Uterus (tissue), 4 donors: ENCODE results near the gene HTT. TPM values are rescaled to one million over a fixed set of nuclear protein-coding genes. Genes with fewer than 3 reads are reported as not detected.

Experiments used
- DNase-seq, 2 donors: peaks; one replicate each; pipeline ENCODE4 v3.0.0-alpha.2; 2019 to 2020
- H3K27ac ChIP-seq, 2 donors: fragments of 200-600 bp; sonication (generic); 1 replicate in 1 of 2; 2 replicates in 1 of 2; pipeline ENCODE4 v1.5.1; 2016 to 2018
- H3K27me3 ChIP-seq, 2 donors: fragments of 200-600 bp; sonication (generic); one replicate each; pipeline ENCODE4 v1.5.1; 2018 to 2019; ENCODE audit warnings: control low read depth in 1 of 2
- H3K36me3 ChIP-seq, 2 donors: fragments of 200-600 bp; sonication (generic); one replicate each; pipeline ENCODE4 v1.5.1; 2019; ENCODE audit warnings: control low read depth in 1 of 2
- H3K4me1 ChIP-seq, 2 donors: fragments of 200-600 bp; sonication (generic); one replicate each; pipeline ENCODE4 v1.5.1; 2018 to 2019; ENCODE audit warnings: control low read depth in 1 of 2
- H3K4me3 ChIP-seq, 2 donors: fragments of 200-600 bp; sonication (generic); 1 replicate in 1 of 2; 2 replicates in 1 of 2; pipeline ENCODE4 v1.5.1; 2018 to 2019; ENCODE audit warnings: mild to moderate bottlenecking in 1 of 2
- H3K9me3 ChIP-seq, 2 donors: fragments of 200-600 bp; sonication (generic); one replicate each; pipeline ENCODE4 v1.5.1; 2019; ENCODE audit warnings: control low read depth in 1 of 2
- POLR2A ChIP-seq, 2 donors: fragments of 450-650 bp; IDR thresholded peaks; one replicate each; pipeline ENCODE4 v1.6.1; 2016; ENCODE audit warnings: antibody characterized with exemption in 2 of 2, mild to moderate bottlenecking in 1 of 2, moderate library complexity in 1 of 2
- intact Hi-C: fragments of 100-400 bp; cut with DNase I; formaldehyde crosslinking; loops from one replicate; pipeline ENCODE4 v1.15.1; 2023; ENCODE audit warnings: low total_unique reads
- total RNA-seq, 4 donors: library from RNA; depleted of rRNA in 3 of 4; stranded (reverse); fragments of >200 nt in 3 of 4; gene quantifications; one replicate each; pipeline versions ENCODE4 v1.1.0 to v1.2.4, GENCODE V29; 2014 to 2023
- TF ChIP-seq, protein P1 (sequence below), 4 experiments: fragments of 200-600 bp in 2 of 4; fragments of 450-650 bp in 2 of 4; sonication (generic) in 2 of 4; IDR thresholded peaks; one replicate each; pipeline ENCODE4 v1.5.1; 2016 to 2019; ENCODE audit warnings: antibody characterized with exemption in 4 of 4, mild to moderate bottlenecking in 2 of 4, moderate library complexity in 1 of 4
- donor health status: DM: yes; HTN: yes; CAD: no.

The HTT gene
- total RNA-seq, 4 donors from 2014 or later, result 10.9 to 81.4 (median 49.8) TPM

DNA sequence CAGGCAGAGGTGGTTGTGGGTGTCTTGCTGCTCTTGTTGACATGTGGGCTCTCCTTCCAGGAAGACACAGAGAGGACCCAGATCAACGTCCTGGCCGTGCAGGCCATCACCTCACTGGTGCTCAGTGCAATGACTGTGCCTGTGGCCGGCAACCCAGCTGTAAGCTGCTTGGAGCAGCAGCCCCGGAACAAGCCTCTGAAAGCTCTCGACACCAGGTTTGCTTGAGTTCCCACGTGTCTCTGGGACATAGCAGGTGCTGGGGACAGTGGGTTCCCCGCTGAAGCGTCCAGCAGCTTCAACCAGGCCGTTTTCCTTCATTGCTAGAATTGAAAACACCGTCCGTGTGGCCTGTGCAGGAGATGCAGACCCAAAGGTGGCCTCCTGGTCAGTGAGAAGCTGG is 148.9 kb downstream of the HTT start:
- H3K36me3 ChIP-seq, result no peaks in the 10 kb centered on the region

DNA sequence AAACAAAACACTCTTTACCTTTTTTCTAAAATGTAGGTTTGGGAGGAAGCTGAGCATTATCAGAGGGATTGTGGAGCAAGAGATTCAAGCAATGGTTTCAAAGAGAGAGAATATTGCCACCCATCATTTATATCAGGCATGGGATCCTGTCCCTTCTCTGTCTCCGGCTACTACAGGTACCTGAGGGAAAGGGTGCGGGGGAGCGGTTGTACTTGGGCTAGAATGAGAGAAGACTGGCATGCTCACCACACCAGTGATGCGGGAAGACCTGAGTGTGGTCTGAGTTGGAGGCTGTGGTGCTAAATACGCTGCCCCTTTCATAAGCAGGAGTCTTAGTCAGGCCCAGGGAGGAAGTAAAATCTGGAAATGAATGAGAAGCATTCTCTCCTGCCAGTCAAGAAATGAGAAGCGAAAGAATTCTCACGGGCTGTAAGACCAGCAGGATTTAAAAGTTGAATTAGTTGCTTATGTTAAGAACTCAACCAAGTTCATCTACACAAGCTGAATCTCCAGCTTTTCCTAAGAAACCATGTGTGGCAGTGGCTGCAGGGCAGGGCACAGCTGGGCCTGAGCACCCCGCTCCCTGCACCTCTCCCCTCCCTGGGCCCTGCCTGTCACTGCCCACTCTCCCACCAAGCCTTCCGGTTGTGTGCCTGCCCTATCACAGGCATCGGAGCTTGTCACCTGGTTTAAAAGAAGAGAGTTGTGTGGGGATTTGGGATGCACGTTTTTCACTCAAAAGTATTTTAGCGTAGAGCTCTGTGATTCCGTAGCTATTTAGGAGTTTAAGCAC is 149.7 kb downstream of the HTT start:
- no peaks in the 10 kb centered on the region for H3K4me1 ChIP-seq
- TF ChIP-seq, protein P1, sequence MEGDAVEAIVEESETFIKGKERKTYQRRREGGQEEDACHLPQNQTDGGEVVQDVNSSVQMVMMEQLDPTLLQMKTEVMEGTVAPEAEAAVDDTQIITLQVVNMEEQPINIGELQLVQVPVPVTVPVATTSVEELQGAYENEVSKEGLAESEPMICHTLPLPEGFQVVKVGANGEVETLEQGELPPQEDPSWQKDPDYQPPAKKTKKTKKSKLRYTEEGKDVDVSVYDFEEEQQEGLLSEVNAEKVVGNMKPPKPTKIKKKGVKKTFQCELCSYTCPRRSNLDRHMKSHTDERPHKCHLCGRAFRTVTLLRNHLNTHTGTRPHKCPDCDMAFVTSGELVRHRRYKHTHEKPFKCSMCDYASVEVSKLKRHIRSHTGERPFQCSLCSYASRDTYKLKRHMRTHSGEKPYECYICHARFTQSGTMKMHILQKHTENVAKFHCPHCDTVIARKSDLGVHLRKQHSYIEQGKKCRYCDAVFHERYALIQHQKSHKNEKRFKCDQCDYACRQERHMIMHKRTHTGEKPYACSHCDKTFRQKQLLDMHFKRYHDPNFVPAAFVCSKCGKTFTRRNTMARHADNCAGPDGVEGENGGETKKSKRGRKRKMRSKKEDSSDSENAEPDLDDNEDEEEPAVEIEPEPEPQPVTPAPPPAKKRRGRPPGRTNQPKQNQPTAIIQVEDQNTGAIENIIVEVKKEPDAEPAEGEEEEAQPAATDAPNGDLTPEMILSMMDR (IDR thresholded peaks at IDR 0.05), result no peak
- TF ChIP-seq POLR2A (IDR thresholded peaks at IDR 0.05), result no peak
- no peak overlapping the region for H3K27ac ChIP-seq
- DNase-seq, result no peak
- no peak overlapping the region for H3K4me3 ChIP-seq
- no peaks in the 10 kb centered on the region for H3K27me3 ChIP-seq
- no peaks in the 10 kb centered on the region for H3K9me3 ChIP-seq
- intact Hi-C loops, result no loop called here
- H3K36me3 ChIP-seq, result no peaks in the 10 kb centered on the region

More for the DNA sequence above, 148.9 kb downstream of the HTT start:
- no peaks in the 10 kb centered on the region for H3K4me1 ChIP-seq
- TF ChIP-seq, protein P1 (IDR thresholded peaks at IDR 0.05), result no peak
- H3K27ac ChIP-seq, result no peak overlapping the region
- H3K9me3 ChIP-seq, result no peaks in the 10 kb centered on the region
- intact Hi-C loops, result no loop called here
- H3K4me3 ChIP-seq, result no peak overlapping the region
- DNase-seq, result no peak
- H3K27me3 ChIP-seq, result no peaks in the 10 kb centered on the region

DNA sequence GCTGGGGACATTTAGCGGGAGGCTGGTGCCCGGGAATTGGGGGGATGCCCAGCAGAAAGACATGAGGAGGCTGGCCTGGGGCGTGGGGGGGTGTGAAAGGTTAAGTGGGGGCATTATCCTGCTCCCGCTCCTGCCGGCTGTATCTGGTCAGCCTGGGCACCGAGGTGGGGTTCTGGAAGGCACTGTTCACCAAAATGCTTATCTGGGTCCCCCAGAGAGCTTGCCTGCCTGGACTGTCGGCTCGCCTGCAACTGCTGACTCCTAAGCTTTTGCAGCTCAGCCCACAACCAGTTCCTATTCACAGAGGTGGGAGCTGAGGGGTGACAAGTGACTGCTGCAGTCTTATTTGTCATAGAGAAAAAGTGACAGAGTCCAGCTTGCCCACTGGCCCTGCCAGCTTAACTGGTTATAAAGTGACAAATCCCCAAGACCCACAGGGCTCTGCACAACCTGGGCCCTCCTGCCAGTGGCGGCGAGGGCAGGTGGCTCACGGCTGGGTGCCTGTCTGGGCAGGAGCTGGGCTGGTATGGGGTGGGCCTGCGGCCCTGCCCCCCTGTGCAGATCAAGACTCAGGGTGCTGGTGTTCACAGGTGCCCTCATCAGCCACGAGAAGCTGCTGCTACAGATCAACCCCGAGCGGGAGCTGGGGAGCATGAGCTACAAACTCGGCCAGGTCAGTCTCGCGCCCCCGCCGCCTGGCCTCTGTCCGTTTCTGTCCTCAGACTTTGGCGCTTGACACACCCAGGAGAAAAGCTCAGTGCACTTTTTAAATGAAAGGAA is 150.8 kb downstream of the HTT start:
- H3K36me3 ChIP-seq, result no peaks in the 10 kb centered on the region
- H3K27ac ChIP-seq, result no peak overlapping the region
- no peaks in the 10 kb centered on the region for H3K4me1 ChIP-seq

DNA sequence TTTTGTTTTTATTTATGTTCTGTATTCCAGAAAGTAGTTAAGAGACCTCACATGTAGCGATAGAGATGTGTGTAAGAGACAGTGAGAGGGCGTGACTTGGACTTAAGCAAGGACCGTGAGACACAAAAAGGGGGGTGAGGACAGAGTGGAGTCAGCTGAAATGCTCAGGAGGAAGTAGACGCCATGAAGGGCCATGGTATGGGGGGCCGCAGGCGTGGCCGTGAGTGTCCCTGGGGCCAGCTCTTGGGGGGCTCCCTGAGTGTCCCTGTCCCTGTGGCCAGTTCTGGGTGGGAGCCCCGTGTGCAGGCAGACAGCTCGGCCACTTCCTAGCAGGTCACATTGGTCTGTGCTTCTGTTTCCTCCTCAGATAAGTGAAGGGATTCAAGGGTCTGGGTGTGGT is 151.5 kb downstream of the HTT start:
- Histone ChIP-seq H3K27me3 (no peaks in the 10 kb centered on the region), H3K36me3 (no peaks in the 10 kb centered on the region), H3K27ac (no peak overlapping the region), H3K4me1 (no peaks in the 10 kb centered on the region), H3K4me3 (no peak overlapping the region), H3K9me3 (no peaks in the 10 kb centered on the region)
- no peak for DNase-seq
- TF ChIP-seq POLR2A (IDR thresholded peaks at IDR 0.05), result no peak
- TF ChIP-seq, protein P1 (IDR thresholded peaks at IDR 0.05), result no peak
- intact Hi-C loops, result no loop called here

More for the DNA sequence above, 150.8 kb downstream of the HTT start:
- no peak overlapping the region for H3K4me3 ChIP-seq
- intact Hi-C loops, result no loop called here
- no peaks in the 10 kb centered on the region for H3K9me3 ChIP-seq
- no peak for TF ChIP-seq POLR2A (IDR thresholded peaks at IDR 0.05)
- TF ChIP-seq, protein P1 (IDR thresholded peaks at IDR 0.05), result no peak
- H3K27me3 ChIP-seq, result no peaks in the 10 kb centered on the region
- no peak for DNase-seq

DNA sequence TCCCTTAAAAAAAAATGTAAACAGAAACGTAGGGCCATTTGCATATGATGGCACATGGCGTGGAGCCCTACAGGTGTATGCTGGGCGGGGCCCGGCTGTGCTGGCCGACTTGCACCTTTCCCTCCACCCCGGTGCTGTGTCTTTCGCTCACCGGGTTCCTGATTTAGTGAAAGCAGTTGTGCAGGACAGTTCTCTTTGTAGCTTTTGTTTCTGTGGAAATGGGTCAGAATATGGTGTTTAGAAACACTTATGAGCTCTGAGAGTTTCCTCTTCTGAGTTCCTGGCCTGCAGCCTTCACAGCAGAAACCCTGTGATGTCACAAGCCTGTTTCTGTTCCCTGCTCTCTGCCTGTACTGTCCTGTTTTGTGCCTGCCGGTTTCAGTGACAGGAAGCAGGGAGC is 152.0 kb downstream of the HTT start:
- Histone ChIP-seq H3K9me3 (no peaks in the 10 kb centered on the region), H3K36me3 (no peaks in the 10 kb centered on the region), H3K4me3 (no peak overlapping the region), H3K4me1 (no peaks in the 10 kb centered on the region), H3K27me3 (no peaks in the 10 kb centered on the region), H3K27ac (no peak overlapping the region)
- TF ChIP-seq, protein P1 (IDR thresholded peaks at IDR 0.05), result no peak
- TF ChIP-seq POLR2A (IDR thresholded peaks at IDR 0.05), result no peak
- intact Hi-C loops, result no loop called here
- DNase-seq, result no peak
